Dedifferentiated amniotic fluid mesenchymal stem cell (primary cell): ENCODE results near the gene BYSL.
"Not testable (repeated sequence)": the region's sequence is repeated elsewhere in the genome, so short reads cannot be mapped to it uniquely, and the experiment has no call there.

Experiments
- DNase-seq: peaks from one replicate; pipeline ENCODE4 v3.0.0-alpha.2; 2016; ENCODE audit errors: extremely low spot score

Gene BYSL

DNA sequence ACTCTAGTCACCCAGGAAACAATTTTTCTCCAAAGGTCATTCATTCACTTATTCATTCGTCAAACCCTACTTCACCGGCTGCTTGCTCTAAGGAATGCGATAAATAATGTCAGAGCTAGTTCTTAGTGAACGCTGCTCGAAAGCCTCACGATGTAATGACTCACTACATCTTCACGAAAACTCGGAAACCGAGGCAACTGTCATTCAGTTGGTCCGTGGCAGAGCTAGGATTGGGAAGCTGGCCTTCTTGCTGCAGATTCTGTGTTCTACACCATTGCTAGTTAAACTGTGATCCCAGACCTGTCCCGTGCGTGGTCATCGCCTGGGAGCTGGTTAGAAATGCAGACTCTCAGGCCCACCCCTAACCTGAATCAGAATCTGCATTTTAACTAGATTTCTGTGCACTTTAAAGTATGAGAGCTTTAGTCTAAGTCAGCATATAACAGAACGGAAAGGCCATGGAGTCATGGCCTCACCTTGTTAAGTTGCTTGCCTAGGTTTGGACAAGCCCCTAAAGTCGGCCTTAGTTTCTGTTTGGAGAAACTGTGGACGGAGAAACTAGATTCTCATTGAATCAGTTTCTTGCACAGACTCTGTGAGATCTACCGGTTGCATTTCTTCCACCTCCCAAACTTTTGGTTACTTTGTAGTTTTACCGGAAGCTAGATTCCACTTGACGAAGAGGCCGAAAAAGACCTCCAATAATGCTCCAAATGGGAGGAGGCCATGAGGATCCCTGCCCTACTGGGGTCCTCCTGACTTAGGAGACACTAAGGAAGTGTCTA is 21.0 kb downstream of the BYSL start:
- DNase-seq = peak; percentile 54

- not testable (repeated sequence) for DNase-seq
These were observed 21.6 kb downstream of the BYSL start for GRCh38 chr6:41942882-41943281.

DNA sequence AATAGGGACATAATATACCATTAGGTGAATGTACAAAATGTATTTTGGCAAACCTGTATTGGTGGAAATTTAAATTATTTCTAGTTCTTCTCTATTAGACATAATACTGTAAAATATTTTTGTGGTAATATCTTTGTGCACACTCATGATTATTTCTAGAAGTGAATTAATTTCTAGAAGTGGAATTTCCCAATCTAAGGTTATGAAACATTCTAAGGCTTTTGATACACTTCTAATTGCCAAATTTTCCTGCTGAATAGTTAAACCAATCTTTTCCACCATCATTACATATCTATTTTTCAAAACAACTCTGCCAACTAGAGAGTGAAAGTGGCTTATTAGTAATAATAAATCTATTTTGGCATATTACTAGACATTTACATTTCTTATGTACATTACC is 22.2 kb downstream of the BYSL start:
- no peak for DNase-seq

GRCh38 chr6:41947581-41948220 is 26.4 kb downstream of the BYSL start:
- DNase-seq = no peak

- DNase-seq = no peak
These were observed 33.4 kb downstream of the BYSL start for GRCh38 chr6:41954668-41955067.

- no peak for DNase-seq
These were observed 34.1 kb downstream of the BYSL start for GRCh38 chr6:41955412-41955811.

GRCh38 chr6:41957117-41957516 is 35.8 kb downstream of the BYSL start:
- DNase-seq = no peak

GRCh38 chr6:41958022-41958856 is 36.9 kb downstream of the BYSL start:
- DNase-seq = no peak

DNA sequence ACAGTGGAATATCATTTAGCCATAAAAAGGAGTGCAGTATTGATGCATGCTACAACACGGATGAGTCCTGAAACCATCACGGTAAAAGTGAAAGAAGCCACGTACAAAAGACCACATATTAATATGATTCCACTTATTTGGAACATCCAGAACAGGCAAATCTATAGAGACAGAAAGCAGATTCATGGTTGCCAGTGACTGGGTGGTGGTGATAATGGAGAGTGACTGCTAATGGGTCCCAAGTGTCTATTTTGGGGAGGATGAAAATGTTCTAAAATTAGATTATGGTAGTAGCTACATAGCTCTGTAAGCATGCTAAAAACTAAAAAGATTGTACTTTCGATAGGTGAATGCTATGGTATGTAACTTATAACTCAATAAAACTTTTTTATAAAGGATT is 38.7 kb downstream of the BYSL start:
- no peak for DNase-seq

DNA sequence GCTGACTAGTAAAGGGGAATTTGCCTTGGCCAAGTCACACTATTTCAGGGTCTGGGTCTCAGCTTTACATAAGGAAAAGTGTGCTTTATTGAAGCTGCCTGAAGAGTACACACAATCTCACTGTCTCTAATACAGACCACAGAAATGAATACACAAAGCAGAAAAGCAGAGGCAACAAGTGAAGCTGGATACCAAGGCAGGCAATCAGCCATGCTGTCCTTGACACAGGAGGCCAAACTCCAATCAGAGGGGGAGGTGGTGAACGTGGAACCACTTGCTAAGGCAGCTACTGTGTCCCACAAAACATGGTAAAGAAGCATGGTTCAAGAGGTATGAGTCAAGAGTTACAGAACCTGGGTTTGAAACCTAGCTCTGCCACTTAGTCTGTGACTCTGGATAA is 42.1 kb downstream of the BYSL start:
- no peak for DNase-seq

- DNase-seq = no peak
These were observed 43.0 kb downstream of the BYSL start for GRCh38 chr6:41964201-41964887.

DNA sequence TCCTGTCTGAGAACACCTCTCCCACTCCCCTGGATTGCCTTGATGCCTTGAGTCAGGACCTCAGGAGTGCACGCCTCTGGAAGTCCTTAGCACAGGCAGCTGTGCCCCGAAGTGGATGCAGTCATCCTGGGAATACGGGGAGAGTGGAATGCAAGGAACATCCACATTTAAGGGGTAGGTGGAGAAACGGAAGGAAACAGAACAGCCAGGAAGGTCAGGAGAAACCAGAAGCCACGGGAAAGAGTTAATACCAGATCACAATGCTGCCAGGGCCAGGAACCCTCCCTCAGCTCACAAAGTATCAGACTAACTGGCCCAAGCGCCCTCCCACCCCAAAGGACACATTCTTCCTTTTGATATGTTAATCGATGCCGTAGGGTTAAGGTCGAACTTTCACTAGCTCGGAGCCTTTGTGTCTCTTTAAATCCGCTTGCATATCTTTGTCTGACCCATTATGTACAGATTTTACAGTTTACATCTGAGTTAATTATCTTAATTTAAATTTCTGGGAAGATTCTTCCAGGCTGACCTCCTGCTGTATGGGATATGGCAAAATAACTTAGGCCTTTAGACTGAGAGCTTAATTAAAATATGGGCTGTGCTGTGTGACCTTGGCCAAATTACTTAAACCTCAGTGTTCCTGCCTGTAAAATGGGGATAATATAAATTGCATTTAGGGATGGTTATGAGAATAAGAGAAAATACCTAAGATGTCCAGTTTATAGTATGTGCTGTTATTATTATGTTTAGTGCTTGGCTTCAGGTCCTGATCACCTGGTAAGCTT is 44.3 kb downstream of the BYSL start:
- DNase-seq = no peak

DNA sequence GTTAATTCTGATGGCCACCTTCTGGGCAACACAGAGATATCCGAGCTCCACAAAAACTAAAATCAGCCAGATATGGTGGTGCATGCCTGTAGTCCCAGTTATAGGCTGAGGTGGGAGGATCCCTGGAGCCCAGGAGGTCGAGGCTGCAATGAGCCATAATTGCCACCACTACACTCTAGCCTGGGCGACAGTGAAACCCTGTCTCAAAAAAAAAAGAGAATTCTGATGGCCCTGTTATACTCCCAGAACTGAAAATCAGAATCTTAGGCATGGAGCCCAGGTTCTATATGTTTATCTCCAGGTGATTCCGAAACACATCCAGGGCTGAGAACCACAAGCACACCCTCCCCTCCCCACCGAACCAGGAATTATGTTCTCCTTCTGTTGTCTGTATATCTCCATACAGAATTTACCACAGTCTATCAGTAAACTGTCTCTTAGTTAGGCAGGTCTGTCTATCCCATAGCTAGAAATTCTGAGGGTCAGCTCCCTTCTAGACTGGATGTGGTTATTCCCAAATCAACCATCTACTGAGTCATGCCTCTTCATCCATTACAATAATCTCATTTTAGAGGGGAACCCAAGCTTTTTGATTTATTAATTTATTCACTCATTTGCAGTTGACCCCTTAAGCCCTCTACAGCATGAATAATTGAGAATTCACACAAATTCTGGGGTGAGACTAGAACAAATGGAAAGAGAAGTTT is 45.1 kb downstream of the BYSL start:
- DNase-seq = no peak

GRCh38 chr6:41966961-41967311 is 45.6 kb downstream of the BYSL start:
- no peak for DNase-seq

GRCh38 chr6:41967312-41968287 is 46.3 kb downstream of the BYSL start:
- no peak for DNase-seq

GRCh38 chr6:41970436-41970846 is 49.1 kb downstream of the BYSL start:
- no peak for DNase-seq

DNA sequence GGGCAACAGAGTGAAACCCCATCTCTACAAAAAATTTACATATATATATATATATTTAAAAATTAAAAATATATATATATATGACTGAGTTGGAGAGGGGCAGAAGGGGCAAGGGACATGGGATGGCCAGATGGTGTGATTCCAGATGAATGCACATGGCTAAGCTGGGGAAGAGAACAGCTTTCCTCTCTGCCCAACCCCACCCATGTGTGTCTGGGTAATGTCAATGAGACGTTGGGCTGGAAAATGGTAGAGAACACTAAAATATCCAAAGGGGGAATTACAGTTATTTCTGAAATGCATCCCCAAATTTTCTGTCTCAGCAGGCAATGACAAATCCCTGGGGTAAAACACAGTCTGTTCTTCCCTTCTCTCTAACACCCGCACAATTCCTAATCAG is 51.5 kb downstream of the BYSL start:
- DNase-seq = no peak

- DNase-seq = no peak
These were observed 53.1 kb downstream of the BYSL start for GRCh38 chr6:41974281-41974825.

GRCh38 chr6:41975276-41975675 is 54.0 kb downstream of the BYSL start:
- no peak for DNase-seq
